Hematopoietic multipotent progenitor cell (in vitro differentiated cells): ENCODE data around the gene HAPLN3. TPM values are rescaled to one million over a fixed set of nuclear protein-coding genes. Genes with fewer than 3 reads are reported as not detected.

ENCODE experiments used
- DNase-seq, 3 donors: peaks; one replicate each; pipeline ENCODE4 v3.0.0-alpha.2; 2011 to 2015; ENCODE audit warnings: low read depth in 2 of 3, low spot score in 2 of 3
- total RNA-seq: library from RNA; depleted of rRNA; stranded (reverse); fragments of >200 nt; gene quantifications from one replicate; pipeline ENCODE4 v1.2.3, GENCODE V29; 2012

The HAPLN3 gene
- total RNA-seq, 1 donor = 15.1 TPM

DNA sequence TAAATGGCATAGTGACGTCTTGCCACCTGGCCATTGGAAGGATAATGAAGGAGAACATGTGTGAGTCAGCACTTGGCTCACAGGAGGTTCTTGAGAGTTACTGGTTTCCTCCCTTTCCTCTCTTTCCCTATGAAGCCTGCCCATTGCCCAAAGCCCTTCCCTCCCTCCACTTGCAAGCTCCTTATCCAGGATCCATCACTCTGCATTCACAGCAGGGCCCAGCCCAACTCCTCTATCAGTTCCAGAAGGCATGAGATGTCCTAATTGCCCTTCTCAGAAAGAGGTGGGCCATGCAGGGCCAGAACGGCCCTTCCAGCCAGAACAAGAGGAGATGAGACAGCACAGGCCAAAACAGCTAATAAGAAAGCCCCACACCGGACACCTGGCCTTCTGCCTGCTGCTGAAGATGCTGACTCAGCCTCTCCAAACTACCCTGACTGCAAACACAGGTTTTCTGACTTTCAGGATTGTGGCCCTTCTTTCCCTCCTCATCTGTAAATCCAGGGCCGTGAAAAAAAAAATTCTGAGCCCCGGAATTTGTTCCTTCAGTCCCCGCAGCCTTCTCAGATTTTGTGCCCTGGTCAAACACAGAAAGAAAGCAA lies 29.7 kb downstream of the HAPLN3 start:
- no peak for DNase-seq

- no peak for DNase-seq
Observed at GRCh38 chr15:88864861-88865497, 30.4 kb downstream of the HAPLN3 start.

DNA sequence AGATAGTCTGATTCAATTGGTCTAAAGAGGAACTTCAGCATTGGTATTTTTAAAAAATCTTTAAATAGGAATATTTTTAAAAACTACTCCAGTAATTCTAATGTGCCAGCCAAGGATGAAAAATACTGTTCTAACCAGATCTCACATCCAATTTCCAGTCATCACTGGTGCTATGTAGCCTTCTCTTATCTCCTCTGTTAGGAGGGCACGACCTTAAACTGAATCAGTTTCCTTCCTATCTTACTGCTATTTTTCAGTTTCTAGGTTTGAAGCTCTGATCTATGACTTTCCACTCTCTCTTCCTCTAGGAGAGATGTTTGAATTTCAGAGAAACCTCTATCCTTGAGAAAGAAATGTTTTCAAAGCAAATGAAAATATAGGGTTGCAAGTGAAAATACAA lies 31.9 kb downstream of the HAPLN3 start:
- DNase-seq = no peak

DNA sequence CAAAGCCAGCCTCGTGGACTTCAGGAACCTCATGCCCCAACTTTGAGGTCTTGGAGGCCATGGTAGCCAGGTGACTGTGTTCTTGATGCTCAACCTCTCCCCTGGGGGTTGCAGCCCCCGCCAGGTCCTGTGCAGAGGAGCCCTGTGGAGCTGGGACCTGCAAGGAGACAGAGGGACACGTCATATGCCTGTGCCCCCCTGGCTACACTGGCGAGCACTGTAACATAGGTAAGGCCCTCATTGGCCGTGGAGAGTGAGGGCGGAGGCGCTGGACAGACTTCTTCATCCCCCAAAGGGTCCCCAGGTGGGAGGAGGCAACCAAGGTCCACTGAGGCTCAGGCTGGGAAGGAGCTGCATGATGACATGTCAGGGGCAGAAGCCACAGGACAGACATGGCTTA lies 35.1 kb downstream of the HAPLN3 start:
- no peak for DNase-seq

GRCh38 chr15:88859550-88859949 lies 35.8 kb downstream of the HAPLN3 start:
- no peak for DNase-seq

DNA sequence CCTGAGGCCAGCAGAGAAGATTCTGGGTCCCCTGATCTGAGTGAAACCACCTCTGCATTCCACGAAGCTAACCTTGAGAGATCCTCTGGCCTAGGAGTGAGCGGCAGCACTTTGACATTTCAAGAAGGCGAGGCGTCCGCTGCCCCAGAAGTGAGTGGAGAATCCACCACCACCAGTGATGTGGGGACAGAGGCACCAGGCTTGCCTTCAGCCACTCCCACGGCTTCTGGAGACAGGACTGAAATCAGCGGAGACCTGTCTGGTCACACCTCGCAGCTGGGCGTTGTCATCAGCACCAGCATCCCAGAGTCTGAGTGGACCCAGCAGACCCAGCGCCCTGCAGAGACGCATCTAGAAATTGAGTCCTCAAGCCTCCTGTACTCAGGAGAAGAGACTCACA lies 36.4 kb downstream of the HAPLN3 start:
- no peak for DNase-seq

DNA sequence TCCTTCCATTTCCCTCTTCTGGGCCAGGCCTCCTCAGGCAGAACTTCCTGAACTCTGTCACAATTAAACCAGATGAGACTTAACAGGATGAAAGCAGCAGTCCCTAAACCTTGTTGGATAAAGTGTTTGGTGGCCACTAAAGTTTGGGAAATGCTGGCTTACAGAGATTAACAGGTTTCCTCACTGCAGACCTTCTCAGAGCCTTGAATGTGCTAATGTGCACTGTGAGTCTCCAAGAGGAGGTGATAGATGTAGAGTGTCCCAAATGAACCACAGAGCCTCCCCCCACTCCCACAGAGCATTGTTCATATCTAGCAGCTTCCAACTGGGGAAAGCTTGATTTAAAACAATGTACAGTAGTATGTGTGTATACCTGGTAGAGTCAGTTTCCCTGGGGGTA lies 42.9 kb downstream of the HAPLN3 start:
- no peak for DNase-seq

DNA sequence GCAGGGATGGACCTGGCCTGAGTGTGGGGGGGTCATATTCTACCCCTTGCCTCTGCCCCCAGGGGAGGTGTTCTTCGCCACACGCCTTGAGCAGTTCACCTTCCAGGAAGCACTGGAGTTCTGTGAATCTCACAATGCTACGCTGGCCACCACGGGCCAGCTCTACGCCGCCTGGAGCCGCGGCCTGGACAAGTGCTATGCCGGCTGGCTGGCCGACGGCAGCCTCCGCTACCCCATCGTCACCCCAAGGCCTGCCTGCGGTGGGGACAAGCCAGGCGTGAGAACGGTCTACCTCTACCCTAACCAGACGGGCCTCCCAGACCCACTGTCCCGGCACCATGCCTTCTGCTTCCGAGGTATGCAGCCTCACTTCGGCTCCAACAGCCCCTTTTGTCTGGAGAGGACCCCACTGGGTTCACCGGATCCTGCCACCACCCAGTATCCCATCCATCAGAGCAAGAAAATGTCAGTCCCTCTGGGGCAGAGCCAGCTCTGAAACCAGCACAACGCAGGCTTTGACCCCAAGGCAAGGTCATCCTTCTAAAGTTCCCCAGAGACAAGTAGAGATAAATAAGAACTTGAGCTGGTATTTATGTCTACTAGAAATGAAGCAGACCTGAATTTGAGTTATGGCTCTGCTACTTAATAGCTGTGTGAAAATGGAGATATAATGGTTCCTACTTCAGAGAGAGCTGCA lies 45.8 kb downstream of the HAPLN3 start:
- DNase-seq = no peak

GRCh38 chr15:88848203-88848602 lies 47.1 kb downstream of the HAPLN3 start:
- no peak for DNase-seq

GRCh38 chr15:88847144-88847543 lies 48.2 kb downstream of the HAPLN3 start:
- DNase-seq = no peak

- DNase-seq = no peak
Observed at GRCh38 chr15:88845616-88846015, 49.7 kb downstream of the HAPLN3 start.

DNA sequence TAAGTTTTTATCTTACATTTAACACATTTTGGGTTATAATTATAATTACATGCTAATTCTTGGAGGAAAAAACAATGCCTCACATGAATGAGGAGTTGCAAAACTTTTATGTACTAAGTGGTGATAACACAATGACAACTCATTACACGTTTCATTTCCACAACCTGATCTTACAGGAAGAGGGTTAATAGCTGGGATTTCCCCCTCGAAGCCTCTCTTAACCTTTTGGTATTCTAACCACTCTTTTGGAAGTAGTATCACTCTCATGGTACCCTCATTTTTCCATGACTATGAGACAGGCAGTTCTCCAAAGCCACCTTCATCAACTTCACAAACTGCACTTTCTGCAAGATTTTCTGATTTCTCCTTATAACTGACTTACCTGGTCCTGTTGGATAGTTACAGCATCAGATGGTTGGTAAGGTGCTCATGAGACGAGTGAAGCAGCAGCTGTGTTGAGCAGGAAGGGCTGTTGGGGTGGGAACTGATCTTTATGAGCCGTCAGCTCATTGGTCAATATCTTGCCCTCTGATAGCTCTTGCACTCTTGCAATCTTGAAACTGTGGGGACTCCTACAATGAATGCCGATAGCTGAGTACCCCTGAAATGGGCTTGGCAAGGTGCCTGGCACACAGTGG lies 50.5 kb downstream of the HAPLN3 start:
- DNase-seq = no peak

- no peak for DNase-seq
Observed at GRCh38 chr15:88843334-88843733, 52.0 kb downstream of the HAPLN3 start.

DNA sequence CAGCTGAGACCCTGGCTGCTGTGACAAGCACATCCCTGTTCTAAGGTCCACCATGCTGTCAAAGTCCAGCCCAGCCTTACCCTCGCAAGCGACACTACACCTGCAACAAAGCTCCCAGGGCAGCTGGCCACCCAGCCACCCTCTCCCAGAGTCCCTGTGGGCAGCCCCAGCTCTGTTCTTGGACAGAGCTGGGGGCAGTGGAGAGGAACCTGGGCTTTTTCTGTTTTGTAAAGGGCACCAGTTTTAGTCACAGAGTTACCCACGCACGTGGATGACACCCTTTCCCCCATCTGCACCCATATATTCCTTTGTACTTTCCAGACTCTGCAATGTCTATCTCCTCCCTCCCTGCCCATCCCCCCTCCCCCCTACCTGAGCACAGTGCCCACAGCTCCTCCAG lies 53.2 kb downstream of the HAPLN3 start:
- DNase-seq = no peak

- no peak for DNase-seq
Observed at GRCh38 chr15:88841236-88841635, 54.1 kb downstream of the HAPLN3 start.

- DNase-seq = no peak
Observed at GRCh38 chr15:88839961-88840360, 55.4 kb downstream of the HAPLN3 start.

DNA sequence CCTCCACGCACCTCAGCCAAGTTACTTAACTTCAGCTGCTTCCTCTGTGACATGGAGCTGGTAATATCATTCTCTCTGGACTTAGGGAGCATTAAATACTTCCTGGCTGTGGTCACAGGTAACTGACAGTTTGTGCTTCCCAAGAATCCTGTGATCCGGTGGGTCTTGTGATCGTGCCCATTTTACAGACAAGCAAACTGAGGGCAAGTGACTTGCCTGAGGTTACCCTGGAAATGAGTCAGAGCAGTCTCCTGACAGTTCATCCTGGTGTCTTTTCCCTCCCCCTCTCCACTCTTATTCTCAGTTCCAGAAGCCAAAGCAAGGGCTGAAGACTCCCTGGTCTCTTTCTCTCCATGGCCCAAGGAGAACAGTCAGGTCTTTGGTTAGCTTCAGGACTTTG lies 56.2 kb downstream of the HAPLN3 start:
- no peak for DNase-seq

DNA sequence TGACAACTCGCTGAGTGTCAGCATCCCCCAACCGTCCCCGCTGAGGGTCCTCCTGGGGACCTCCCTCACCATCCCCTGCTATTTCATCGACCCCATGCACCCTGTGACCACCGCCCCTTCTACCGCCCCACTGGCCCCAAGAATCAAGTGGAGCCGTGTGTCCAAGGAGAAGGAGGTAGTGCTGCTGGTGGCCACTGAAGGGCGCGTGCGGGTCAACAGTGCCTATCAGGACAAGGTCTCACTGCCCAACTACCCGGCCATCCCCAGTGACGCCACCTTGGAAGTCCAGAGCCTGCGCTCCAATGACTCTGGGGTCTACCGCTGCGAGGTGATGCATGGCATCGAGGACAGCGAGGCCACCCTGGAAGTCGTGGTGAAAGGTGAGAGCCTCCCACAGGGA lies 56.7 kb downstream of the HAPLN3 start:
- no peak for DNase-seq

- DNase-seq = no peak
Observed at GRCh38 chr15:88835646-88836045, 59.7 kb downstream of the HAPLN3 start.

GRCh38 chr15:88835119-88835518 lies 60.2 kb downstream of the HAPLN3 start:
- no peak for DNase-seq

DNA sequence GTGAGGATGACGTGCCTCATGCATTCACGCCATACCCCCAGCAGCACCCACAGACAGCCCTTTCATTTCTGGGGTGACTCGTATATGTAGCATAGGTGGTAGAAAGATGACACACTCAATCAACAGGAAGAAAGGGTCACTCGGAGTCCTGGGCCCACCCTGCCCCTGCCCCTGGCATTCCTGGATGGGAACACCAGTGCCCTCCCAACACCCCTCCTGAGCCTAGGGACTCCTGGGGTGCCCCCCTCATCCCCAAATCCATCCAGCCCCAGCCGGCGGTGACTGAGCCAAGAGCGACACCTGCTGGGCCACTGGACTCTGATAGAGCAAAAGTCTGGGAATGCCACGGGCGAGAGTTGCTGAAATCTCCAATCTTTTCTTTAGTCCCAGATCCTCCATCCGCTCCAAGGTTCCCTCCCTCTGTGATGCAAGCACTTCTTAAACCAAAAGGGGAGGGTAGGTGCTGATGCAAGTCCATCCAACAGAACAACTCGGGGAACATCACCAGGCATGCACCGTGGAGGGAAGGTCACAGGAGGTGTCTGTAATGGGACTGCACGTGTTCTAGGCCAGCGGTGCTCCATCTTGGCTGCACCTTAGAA lies 61.0 kb downstream of the HAPLN3 start:
- peak in 2 of 3 donors; percentile 26 to 35 for DNase-seq
